Measurements from ENCODE around the gene MRPL58. TPM values are rescaled to one million over a fixed set of nuclear protein-coding genes. Genes with fewer than 3 reads are reported as not detected.
A peak's percentile ranks its signal among the peaks of the same experiment; 100 is the strongest.

MRPL58 gene
- total and polyA plus RNA-seq, 10 of the 15 experiments (the other 5 are each of a cell fraction or from before 2014, with no cell fraction given), result 23.0 to 64.3 (median 51.9) TPM

DNA sequence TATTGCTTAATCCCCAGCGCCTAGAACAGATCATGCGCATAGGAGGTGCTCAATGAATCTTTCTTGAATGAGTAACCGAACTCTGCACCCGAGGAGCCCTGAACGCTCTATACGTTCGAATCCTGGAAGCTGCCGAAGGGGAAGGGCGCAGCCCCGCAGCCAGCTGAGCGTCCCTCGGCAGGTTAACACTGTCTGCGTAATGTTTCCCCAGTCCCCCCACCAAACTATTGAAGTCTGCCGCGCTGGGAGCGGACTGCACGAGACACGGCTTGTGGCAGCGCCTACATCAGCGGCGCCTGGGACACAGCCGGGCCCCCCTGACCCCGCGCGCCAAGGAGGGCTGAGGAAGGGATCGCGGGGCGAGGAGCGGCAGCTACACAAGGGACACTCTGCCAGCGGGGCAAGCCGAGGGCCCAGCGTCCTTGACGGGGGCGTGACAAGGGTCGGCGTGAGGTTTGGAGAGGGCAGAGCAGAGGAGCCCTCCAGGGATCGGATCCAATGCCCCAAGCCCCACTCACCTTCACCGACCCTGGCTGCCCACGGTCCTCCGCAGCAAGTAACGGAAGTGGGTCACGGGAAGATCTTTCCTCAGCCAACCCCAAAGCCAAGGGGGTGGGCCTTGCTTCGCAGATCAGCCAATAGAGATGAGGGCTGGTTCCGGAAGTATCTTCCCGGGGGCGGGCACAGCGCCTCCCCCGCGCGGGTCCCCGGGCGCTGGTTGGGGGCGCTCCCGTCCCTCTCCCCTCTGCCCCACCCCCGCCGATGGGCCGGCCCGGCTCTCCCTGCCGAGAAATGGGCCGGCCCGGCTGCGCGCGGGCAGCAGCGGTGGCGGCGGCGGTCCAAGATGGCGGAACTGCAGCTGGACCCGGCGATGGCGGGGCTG lies 34.2 kb downstream of the MRPL58 start, which contains the start of the genes ATP5PD and KCTD2 (continued):
- TF ChIP-seq, protein P1, sequence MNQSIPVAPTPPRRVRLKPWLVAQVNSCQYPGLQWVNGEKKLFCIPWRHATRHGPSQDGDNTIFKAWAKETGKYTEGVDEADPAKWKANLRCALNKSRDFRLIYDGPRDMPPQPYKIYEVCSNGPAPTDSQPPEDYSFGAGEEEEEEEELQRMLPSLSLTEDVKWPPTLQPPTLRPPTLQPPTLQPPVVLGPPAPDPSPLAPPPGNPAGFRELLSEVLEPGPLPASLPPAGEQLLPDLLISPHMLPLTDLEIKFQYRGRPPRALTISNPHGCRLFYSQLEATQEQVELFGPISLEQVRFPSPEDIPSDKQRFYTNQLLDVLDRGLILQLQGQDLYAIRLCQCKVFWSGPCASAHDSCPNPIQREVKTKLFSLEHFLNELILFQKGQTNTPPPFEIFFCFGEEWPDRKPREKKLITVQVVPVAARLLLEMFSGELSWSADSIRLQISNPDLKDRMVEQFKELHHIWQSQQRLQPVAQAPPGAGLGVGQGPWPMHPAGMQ (IDR thresholded peaks at IDR 0.05; ENCODE audit: borderline replicate concordance), result no peak
- no peak for TF ChIP-seq ATF3 (IDR thresholded peaks at IDR 0.05; ENCODE audit: borderline replicate concordance, extremely low read depth, low read depth, low read length)
- TF ChIP-seq, protein P2, sequence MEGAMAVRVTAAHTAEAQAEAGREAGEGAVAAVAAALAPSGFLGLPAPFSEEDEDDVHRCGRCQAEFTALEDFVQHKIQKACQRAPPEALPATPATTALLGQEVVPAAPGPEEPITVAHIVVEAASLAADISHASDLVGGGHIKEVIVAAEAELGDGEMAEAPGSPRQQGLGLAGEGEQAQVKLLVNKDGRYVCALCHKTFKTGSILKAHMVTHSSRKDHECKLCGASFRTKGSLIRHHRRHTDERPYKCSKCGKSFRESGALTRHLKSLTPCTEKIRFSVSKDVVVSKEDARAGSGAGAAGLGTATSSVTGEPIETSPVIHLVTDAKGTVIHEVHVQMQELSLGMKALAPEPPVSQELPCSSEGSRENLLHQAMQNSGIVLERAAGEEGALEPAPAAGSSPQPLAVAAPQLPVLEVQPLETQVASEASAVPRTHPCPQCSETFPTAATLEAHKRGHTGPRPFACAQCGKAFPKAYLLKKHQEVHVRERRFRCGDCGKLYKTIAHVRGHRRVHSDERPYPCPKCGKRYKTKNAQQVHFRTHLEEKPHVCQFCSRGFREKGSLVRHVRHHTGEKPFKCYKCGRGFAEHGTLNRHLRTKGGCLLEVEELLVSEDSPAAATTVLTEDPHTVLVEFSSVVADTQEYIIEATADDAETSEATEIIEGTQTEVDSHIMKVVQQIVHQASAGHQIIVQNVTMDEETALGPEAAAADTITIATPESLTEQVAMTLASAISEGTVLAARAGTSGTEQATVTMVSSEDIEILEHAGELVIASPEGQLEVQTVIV (IDR thresholded peaks at IDR 0.05; ENCODE audit: borderline replicate concordance, partially characterized antibody), result peak; percentile 62
- TF ChIP-seq RAD21 (IDR thresholded peaks at IDR 0.05; ENCODE audit: insufficient read depth, low read depth, low read length), result no peak
- TF ChIP-seq PAX8 (IDR thresholded peaks at IDR 0.05), result no peak
- TF ChIP-seq, protein P3, sequence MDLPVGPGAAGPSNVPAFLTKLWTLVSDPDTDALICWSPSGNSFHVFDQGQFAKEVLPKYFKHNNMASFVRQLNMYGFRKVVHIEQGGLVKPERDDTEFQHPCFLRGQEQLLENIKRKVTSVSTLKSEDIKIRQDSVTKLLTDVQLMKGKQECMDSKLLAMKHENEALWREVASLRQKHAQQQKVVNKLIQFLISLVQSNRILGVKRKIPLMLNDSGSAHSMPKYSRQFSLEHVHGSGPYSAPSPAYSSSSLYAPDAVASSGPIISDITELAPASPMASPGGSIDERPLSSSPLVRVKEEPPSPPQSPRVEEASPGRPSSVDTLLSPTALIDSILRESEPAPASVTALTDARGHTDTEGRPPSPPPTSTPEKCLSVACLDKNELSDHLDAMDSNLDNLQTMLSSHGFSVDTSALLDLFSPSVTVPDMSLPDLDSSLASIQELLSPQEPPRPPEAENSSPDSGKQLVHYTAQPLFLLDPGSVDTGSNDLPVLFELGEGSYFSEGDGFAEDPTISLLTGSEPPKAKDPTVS (IDR thresholded peaks at IDR 0.05; ENCODE audit: low read depth, low read length), result no peak
- TF ChIP-seq MLLT1 (IDR thresholded peaks at IDR 0.05), result no peak
- TF ChIP-seq SP1 (IDR thresholded peaks at IDR 0.05; ENCODE audit: low read depth, low read length), result peak; percentile 96
- TF ChIP-seq, protein P4, sequence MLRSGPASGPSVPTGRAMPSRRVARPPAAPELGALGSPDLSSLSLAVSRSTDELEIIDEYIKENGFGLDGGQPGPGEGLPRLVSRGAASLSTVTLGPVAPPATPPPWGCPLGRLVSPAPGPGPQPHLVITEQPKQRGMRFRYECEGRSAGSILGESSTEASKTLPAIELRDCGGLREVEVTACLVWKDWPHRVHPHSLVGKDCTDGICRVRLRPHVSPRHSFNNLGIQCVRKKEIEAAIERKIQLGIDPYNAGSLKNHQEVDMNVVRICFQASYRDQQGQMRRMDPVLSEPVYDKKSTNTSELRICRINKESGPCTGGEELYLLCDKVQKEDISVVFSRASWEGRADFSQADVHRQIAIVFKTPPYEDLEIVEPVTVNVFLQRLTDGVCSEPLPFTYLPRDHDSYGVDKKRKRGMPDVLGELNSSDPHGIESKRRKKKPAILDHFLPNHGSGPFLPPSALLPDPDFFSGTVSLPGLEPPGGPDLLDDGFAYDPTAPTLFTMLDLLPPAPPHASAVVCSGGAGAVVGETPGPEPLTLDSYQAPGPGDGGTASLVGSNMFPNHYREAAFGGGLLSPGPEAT (IDR thresholded peaks at IDR 0.05; ENCODE audit: low read depth), result peak; percentile 68
- peak; percentile 57; the same call in 1 of the 2 replicates for TF ChIP-seq TAF1 (IDR thresholded peaks at IDR 0.05; ENCODE audit: borderline replicate concordance, low read depth, low read length)
- TF ChIP-seq POLR2AphosphoS5 (IDR thresholded peaks at IDR 0.05; ENCODE audit: low read length), result peak; percentile 92
- TF ChIP-seq ZNF384 (IDR thresholded peaks at IDR 0.05; ENCODE audit: borderline replicate concordance, low read depth, low read length), result no peak
- TF ChIP-seq RCOR1 (conservative IDR thresholded peaks at IDR 0.05; ENCODE audit: low read depth, low read length), result no peak
- TF ChIP-seq MYC (IDR thresholded peaks at IDR 0.05; ENCODE audit: insufficient read depth, insufficient read length, insufficient replicate concordance, low read length, severe bottlenecking), result no peak
- TF ChIP-seq PKNOX1 (IDR thresholded peaks at IDR 0.05), result peak; percentile 95
- peak; percentile 96 for TF ChIP-seq POLR2A (IDR thresholded peaks at IDR 0.05; ENCODE audit: low read depth, low read length)
- no peak for TF ChIP-seq KAT2A (conservative IDR thresholded peaks at IDR 0.05; ENCODE audit: control insufficient read depth, low read depth, low read length)
- peak; percentile 71 for TF ChIP-seq CREB1 (IDR thresholded peaks at IDR 0.05; ENCODE audit: low read depth)

All from GM12878 (cell line).